ENCODE data around the gene MTOR. TPM values are rescaled to one million over a fixed set of nuclear protein-coding genes. Genes with fewer than 3 reads are reported as not detected.

MTOR gene
- total RNA-seq, 1 donor from 2014 or later: 27.2 TPM

DNA sequence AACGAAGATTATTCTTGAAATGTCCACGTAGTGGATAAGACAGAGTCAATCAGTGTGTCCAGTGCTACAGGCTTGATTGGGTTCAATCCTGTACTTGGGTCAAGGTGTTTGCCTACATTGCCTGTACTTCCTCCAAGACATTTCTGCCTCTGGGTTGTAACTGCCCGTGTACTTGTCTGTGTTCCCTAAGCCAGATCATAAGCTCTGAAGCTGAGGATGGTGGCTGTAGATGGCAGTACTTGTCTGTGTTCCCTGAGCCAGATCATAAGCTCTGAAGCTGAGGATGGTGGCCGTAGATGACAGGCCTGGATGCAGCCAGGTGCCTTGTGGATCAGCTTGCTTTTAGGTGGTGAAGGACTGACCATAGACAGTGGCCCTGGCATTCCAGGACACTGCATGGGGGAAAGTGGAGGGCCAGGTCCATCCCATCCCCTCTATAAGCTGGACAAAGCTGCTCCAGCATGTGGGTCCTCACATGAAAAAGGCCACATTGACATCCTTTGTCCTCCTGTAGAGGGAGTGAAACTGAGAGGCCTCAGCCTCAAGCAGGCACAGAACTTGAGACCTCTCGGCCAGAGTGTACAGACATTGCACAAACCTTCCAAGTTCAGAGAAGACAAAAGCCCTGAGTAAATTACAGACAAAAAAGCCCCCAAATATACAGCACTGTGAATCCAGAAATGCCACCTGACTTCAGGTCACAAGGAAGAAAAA is 200.5 kb downstream of the MTOR start:
- no peak for DNase-seq

DNA sequence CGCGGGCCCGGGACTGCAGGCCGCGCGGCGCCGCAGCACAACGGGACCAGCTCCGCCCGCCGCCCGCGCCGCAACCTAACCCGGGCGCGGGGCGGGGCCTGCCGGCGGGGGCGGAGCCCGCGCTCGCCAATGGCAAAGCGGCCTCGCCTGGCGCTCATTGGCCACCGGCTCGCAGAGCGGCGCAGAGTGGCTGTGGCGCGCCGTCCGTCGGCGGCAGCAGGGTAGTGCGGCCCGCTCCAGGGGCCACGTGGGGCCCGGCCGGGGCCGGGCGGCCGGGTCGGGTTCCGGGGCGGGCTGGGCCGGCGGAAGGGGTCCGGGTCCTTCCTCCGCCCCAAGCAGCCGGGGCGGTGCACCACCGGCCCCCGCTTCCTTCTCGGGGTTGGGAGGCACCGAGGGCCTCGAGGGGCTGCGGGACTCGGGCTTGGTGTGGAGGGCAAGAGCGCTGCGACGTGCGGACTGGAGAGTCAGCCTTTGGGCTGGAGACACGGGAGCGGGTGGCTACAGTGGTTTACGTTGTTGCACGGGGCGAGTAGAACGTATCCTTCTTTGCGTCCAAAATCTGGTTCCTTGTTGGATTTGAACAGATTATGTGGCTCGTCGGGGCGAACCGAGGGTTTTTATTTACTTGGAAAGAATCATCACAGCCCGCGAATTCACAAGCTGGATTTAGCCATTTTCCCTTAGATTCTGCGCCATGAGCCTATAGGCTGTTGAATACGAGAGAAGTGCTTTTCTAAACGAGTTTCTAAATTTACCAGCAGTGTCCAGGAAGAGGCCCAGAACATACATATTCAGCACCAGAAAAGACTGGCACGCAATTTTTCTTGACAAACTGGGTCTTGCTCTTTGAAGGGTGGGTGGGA is 202.2 kb downstream of the MTOR start, which contains the start of gene SRM:
TSS of gene SRM (minus strand) at position 51 of the 863 bp plus-strand sequence. CDS start 75 bp downstream, outside the sequence.
- peak; percentile 90 for DNase-seq

- DNase-seq: no peak
These were observed 203.0 kb downstream of the MTOR start for GRCh38 chr1:11059155-11059967.

- no peak for DNase-seq
These were observed 203.7 kb downstream of the MTOR start for GRCh38 chr1:11058595-11059154.

DNA sequence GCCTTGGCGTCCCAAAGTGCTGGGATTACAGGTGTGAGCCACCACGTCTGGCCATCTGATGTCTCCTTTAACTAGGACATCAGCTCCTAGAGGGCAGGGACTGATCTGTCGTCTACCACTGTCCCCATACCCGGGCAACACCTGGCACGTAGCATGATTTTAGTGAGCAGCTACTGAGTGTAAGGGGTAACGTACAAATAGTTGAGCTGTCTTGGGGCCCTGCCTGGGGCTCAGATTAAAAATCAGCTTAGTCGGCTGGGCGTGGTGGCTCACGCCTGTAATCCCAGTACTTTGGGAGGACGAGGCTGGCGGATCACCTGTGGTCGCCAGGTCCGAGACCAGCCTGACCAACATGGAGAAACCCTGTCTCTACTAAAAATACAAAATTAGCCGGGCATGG is 204.3 kb downstream of the MTOR start:
- DNase-seq: no peak

DNA sequence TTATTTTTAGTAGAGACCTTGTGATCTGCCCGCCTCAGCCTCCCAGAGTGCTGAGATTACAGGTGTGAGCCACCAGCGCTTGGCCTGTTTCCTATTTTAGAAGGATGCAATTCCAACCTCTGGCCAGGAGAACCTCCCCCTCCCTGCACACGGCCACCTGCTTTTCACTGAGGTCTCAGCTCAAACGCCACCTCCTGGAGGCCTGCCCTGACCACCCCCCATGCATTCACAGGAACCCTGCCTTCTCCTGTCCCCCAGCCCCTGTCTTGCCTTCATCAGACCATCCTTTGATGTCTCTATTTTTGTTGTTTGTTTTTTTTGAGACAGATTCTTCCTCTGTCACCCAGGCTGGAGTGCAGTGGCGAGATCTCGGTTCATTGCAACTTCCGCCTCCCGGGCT is 204.9 kb downstream of the MTOR start:
- no peak for DNase-seq

Small RNA genes lying within 50 kb of the gene (small RNA-seq; reads per million reads assigned to genes)
- gene RNU6-291P (ENCODE audit: low replicate concordance) (not detected), gene RNU6-537P (ENCODE audit: low replicate concordance) (not detected), gene RPL39P6 (ENCODE audit: low replicate concordance) (not detected)

Other genes starting within 250 kb of the MTOR start
- 129 TPM for gene TARDBP, start 249.9 kb downstream of the MTOR start, total RNA-seq
- not detected for gene MASP2, start 215.3 kb downstream of the MTOR start, total RNA-seq
- gene SRM, start 202.5 kb downstream of the MTOR start, total RNA-seq: 13.0 TPM
- 53.1 TPM for gene EXOSC10, start 162.7 kb downstream of the MTOR start, total RNA-seq
- 25.2 TPM for gene ANGPTL7, start 73.2 kb downstream of the MTOR start, total RNA-seq
- gene UBIAD1, start 10.6 kb upstream of the MTOR start, total RNA-seq: 8.7 TPM
- gene DISP3, start 216.6 kb upstream of the MTOR start, total RNA-seq: 0.30 TPM